ENCODE results near the gene TECR. TPM values are rescaled to one million over a fixed set of nuclear protein-coding genes. Genes with fewer than 3 reads are reported as not detected.

The TECR gene
- total RNA-seq, 1 donor from 2014 or later: 106 TPM

DNA sequence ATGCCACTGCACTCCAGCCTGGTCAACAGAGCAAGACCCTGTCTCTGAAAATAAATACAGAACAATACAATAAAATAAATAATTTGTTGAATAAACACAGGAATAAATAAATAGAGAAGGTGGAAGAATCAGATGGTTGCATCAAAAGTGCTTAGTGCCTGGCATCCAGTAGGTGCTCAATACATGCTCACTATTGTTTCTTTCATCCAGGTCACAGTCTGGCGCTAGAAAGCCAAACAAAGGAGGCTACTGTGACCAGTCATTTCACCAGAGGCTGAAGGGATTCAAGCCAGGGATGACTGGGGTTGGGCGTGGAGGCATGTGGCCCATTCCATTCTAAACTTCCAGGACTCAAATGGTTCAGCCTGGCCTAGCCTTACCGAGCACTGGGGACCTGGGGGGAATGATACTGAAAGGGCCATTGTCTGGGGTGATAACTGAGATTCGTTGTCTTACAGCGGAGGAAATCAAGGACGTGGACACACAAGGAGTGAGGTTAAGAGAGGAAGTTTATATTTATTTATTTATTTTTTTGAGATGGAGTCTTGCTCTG is 46.1 kb downstream of the TECR start:
- no peak overlapping the region for H2AFZ ChIP-seq (ENCODE audit: low read depth, low read length)
- H3K9me3 ChIP-seq (ENCODE audit: insufficient read depth, low read depth, low read length): no peaks in the 10 kb centered on the region
- no peaks in the 10 kb centered on the region for H4K20me1 ChIP-seq (ENCODE audit: insufficient read depth, low read length)
- peaks cover 7% of the 10 kb centered on the region for H3K4me1 ChIP-seq (ENCODE audit: insufficient read depth, low read length)
- H3K79me2 ChIP-seq (ENCODE audit: insufficient read depth, low read length): peaks cover 14% of the 10 kb centered on the region
- H3K36me3 Mint-ChIP-seq (ENCODE audit: low read depth, unreplicated experiment): no peaks in the 10 kb centered on the region
- no peaks in the 10 kb centered on the region for H3K27me3 Mint-ChIP-seq (ENCODE audit: low read depth, unreplicated experiment)
- no peaks in the 10 kb centered on the region for H3K36me3 ChIP-seq (ENCODE audit: insufficient read depth, low read length)
- no peaks in the 10 kb centered on the region for H3K9me3 Mint-ChIP-seq (ENCODE audit: unreplicated experiment)
- no peak overlapping the region for H3K9ac ChIP-seq (ENCODE audit: low read length)
- no peak overlapping the region for H3K4me3 Mint-ChIP-seq (ENCODE audit: unreplicated experiment)
- H3K4me2 ChIP-seq (ENCODE audit: low read length): no peak overlapping the region
- no peaks in the 10 kb centered on the region for H3K27me3 ChIP-seq (ENCODE audit: insufficient read depth, low read length)
- TF ChIP-seq, protein P1, sequence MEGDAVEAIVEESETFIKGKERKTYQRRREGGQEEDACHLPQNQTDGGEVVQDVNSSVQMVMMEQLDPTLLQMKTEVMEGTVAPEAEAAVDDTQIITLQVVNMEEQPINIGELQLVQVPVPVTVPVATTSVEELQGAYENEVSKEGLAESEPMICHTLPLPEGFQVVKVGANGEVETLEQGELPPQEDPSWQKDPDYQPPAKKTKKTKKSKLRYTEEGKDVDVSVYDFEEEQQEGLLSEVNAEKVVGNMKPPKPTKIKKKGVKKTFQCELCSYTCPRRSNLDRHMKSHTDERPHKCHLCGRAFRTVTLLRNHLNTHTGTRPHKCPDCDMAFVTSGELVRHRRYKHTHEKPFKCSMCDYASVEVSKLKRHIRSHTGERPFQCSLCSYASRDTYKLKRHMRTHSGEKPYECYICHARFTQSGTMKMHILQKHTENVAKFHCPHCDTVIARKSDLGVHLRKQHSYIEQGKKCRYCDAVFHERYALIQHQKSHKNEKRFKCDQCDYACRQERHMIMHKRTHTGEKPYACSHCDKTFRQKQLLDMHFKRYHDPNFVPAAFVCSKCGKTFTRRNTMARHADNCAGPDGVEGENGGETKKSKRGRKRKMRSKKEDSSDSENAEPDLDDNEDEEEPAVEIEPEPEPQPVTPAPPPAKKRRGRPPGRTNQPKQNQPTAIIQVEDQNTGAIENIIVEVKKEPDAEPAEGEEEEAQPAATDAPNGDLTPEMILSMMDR (IDR thresholded peaks at IDR 0.05; ENCODE audit: insufficient read depth, low read depth, low read length): no peak
- no peak for TF ChIP-seq EZH2 (IDR thresholded peaks at IDR 0.05; ENCODE audit: insufficient read depth, low read length)
- no peak overlapping the region for H3K27ac ChIP-seq (ENCODE audit: low read depth, low read length)
- DNase-seq (ENCODE audit: low read depth) (no peak), FAIRE-seq (no peak)
- no peak overlapping the region for H3K27ac Mint-ChIP-seq (ENCODE audit: unreplicated experiment)
- no peak overlapping the region for H3K4me3 ChIP-seq (ENCODE audit: insufficient read depth, low read depth, low read length)
- H3K4me1 Mint-ChIP-seq (ENCODE audit: low read depth, unreplicated experiment): peaks cover 2% of the 10 kb centered on the region

DNA sequence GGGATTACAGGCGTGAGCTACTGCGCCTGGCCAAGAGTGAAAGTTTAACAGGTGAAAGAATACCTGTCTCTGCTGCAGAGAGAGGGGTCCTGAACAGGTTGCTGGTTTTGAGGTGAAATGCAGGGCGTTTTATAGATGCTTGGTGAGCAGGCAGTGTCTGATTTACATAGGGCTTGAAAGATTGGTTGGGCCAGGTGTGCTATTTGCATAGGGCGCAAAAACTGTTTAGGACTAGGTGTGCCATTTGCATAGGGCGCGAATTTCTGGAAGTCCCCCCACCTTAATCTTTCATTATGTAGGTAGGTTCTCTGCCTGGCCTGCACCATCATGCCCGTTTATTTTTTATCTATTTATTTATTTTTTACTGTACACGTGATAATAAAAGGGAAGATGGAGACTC is 47.0 kb downstream of the TECR start:
- Mint-ChIP-seq H3K27ac (ENCODE audit: unreplicated experiment) (no peak overlapping the region), H3K27me3 (ENCODE audit: low read depth, unreplicated experiment) (no peaks in the 10 kb centered on the region), H3K4me3 (ENCODE audit: unreplicated experiment) (no peak overlapping the region), H3K4me1 (ENCODE audit: low read depth, unreplicated experiment) (no peaks in the 10 kb centered on the region), H3K9me3 (ENCODE audit: unreplicated experiment) (no peaks in the 10 kb centered on the region), H3K36me3 (ENCODE audit: low read depth, unreplicated experiment) (no peaks in the 10 kb centered on the region)
- TF ChIP-seq EZH2 (IDR thresholded peaks at IDR 0.05; ENCODE audit: insufficient read depth, low read length): no peak
- no peaks in the 10 kb centered on the region for H3K9me3 ChIP-seq (ENCODE audit: insufficient read depth, low read depth, low read length)
- no peak overlapping the region for H3K4me3 ChIP-seq (ENCODE audit: insufficient read depth, low read depth, low read length)
- H3K9ac ChIP-seq (ENCODE audit: low read length): no peak overlapping the region
- no peaks in the 10 kb centered on the region for H3K27me3 ChIP-seq (ENCODE audit: insufficient read depth, low read length)
- no peak for DNase-seq (ENCODE audit: low read depth)
- H3K4me1 ChIP-seq (ENCODE audit: insufficient read depth, low read length): no peaks in the 10 kb centered on the region
- no peak overlapping the region for H2AFZ ChIP-seq (ENCODE audit: low read depth, low read length)
- no peaks in the 10 kb centered on the region for H4K20me1 ChIP-seq (ENCODE audit: insufficient read depth, low read length)
- no peak for FAIRE-seq
- no peak overlapping the region for H3K4me2 ChIP-seq (ENCODE audit: low read length)
- H3K27ac ChIP-seq (ENCODE audit: low read depth, low read length): no peak overlapping the region
- H3K79me2 ChIP-seq (ENCODE audit: insufficient read depth, low read length): peaks cover 6% of the 10 kb centered on the region
- H3K36me3 ChIP-seq (ENCODE audit: insufficient read depth, low read length): no peaks in the 10 kb centered on the region

DNA sequence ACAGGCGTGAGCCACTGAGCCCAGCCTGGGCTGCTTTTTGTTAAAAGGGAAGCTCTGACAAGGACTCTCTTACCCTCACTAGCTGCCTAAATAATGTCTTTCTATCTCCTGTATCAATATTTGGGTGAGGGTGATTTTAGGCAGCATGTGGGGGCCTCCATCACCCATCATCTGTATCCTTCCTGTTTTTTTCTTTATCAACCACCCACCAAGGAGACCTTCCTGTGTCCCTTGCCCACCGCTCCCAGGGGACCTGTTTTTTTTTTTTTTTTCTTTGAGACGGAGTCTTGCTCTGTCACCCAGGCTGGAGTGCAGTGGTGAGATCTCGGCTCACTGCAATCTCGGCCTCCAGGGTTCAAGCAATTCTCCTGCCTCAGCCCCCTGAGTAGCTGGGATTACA is 47.9 kb downstream of the TECR start:
- no peak for FAIRE-seq

More for the DNA sequence above, 47.9 kb downstream of the TECR start:
- no peaks in the 10 kb centered on the region for H3K36me3 Mint-ChIP-seq (ENCODE audit: low read depth, unreplicated experiment)
- no peaks in the 10 kb centered on the region for H3K9me3 Mint-ChIP-seq (ENCODE audit: unreplicated experiment)
- H3K79me2 ChIP-seq (ENCODE audit: insufficient read depth, low read length): no peaks in the 10 kb centered on the region
- H3K9me3 ChIP-seq (ENCODE audit: insufficient read depth, low read depth, low read length): no peaks in the 10 kb centered on the region
- no peaks in the 10 kb centered on the region for H3K27me3 ChIP-seq (ENCODE audit: insufficient read depth, low read length)
- H3K4me1 ChIP-seq (ENCODE audit: insufficient read depth, low read length): no peaks in the 10 kb centered on the region
- no peak overlapping the region for H3K4me3 Mint-ChIP-seq (ENCODE audit: unreplicated experiment)
- no peak overlapping the region for H2AFZ ChIP-seq (ENCODE audit: low read depth, low read length)
- TF ChIP-seq, protein P1 (IDR thresholded peaks at IDR 0.05; ENCODE audit: insufficient read depth, low read depth, low read length): no peak
- no peak for TF ChIP-seq EZH2 (IDR thresholded peaks at IDR 0.05; ENCODE audit: insufficient read depth, low read length)
- H3K4me2 ChIP-seq (ENCODE audit: low read length): no peak overlapping the region
- H3K9ac ChIP-seq (ENCODE audit: low read length): no peak overlapping the region
- H3K27ac ChIP-seq (ENCODE audit: low read depth, low read length): no peak overlapping the region
- H3K27me3 Mint-ChIP-seq (ENCODE audit: low read depth, unreplicated experiment): no peaks in the 10 kb centered on the region
- H3K36me3 ChIP-seq (ENCODE audit: insufficient read depth, low read length): no peaks in the 10 kb centered on the region
- no peaks in the 10 kb centered on the region for H3K4me1 Mint-ChIP-seq (ENCODE audit: low read depth, unreplicated experiment)
- H3K4me3 ChIP-seq (ENCODE audit: insufficient read depth, low read depth, low read length): no peak overlapping the region
- no peak overlapping the region for H3K27ac Mint-ChIP-seq (ENCODE audit: unreplicated experiment)
- H4K20me1 ChIP-seq (ENCODE audit: insufficient read depth, low read length): no peaks in the 10 kb centered on the region
- DNase-seq (ENCODE audit: low read depth): no peak
